Measurements from ENCODE around the gene SWAP70. TPM values are rescaled to one million over a fixed set of nuclear protein-coding genes. Genes with fewer than 3 reads are reported as not detected.
"Not testable (repeated sequence)": the region's sequence is repeated elsewhere in the genome, so short reads cannot be mapped to it uniquely, and the experiment has no call there.

Gene SWAP70
- total RNA-seq, 1 donor from 2014 or later, result 14.6 TPM

- H3K27ac ChIP-seq (ENCODE audit: low read depth, low read length), result no peak overlapping the region
- no peaks in the 10 kb centered on the region for H3K9me3 ChIP-seq (ENCODE audit: control insufficient read depth in 3 of 3, low read length in 3 of 3)
- H3K4me1 ChIP-seq (ENCODE audit: control insufficient read depth in 3 of 3, insufficient read depth in 3 of 3, low read length in 3 of 3), result no peaks in the 10 kb centered on the region
- H3K9ac ChIP-seq (ENCODE audit: low read depth in 1 of 3, low read length in 3 of 3), result no peak overlapping the region
- no peaks in the 10 kb centered on the region for H3K27me3 ChIP-seq (ENCODE audit: control insufficient read depth in 3 of 3, insufficient read depth in 3 of 3, low read length in 3 of 3)
- no peaks in the 10 kb centered on the region for H3K36me3 ChIP-seq (ENCODE audit: control insufficient read depth in 3 of 3, insufficient read depth in 3 of 3, low read length in 3 of 3)
- no peak overlapping the region for H3K4me3 ChIP-seq (ENCODE audit: low read length in 3 of 3)
Measured at GRCh38 chr11:9681583-9682372, 17.9 kb downstream of the SWAP70 start.

DNA sequence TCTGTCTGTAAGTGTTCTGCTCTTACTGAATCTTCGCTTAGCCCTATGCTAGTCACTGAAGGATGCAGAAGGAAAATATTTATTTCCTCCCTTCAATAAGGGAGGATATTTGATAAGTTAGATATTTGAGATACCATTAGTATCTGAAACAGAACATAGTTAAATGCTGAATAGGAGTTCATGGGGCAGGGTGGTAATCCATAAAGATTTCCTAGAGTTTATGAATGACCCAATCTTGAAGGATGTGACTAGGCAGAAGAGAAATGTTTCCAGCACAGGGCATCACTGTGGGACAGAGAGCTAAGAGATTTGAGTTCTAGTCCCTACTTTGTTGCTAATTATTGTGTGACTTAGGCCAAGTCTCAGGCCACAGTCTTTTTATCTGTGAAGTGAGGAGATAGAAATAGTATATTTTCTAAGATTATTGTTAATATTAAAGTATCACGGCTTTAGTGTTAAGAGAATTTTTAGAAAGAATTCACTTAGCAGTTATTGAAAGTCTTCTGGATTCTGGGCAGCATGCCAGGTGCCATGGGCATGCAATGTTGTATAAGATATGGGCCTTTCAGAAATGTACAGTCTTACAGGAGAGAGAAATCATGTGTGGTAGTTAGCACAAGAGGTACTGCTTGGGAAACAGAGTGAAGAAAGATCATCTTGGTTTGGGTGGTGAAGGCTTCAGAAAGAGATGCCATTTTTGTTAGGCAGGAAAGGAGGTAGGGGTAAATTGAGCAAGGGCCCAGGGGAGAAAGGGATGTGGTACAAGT is 24.0 kb downstream of the SWAP70 start:
- H3K9ac ChIP-seq (ENCODE audit: low read depth in 1 of 3, low read length in 3 of 3), result peak overlapping the region in 1 of 3 donors; percentile 38
- no peaks in the 10 kb centered on the region for H3K27me3 ChIP-seq (ENCODE audit: control insufficient read depth in 3 of 3, insufficient read depth in 3 of 3, low read length in 3 of 3)

DNA sequence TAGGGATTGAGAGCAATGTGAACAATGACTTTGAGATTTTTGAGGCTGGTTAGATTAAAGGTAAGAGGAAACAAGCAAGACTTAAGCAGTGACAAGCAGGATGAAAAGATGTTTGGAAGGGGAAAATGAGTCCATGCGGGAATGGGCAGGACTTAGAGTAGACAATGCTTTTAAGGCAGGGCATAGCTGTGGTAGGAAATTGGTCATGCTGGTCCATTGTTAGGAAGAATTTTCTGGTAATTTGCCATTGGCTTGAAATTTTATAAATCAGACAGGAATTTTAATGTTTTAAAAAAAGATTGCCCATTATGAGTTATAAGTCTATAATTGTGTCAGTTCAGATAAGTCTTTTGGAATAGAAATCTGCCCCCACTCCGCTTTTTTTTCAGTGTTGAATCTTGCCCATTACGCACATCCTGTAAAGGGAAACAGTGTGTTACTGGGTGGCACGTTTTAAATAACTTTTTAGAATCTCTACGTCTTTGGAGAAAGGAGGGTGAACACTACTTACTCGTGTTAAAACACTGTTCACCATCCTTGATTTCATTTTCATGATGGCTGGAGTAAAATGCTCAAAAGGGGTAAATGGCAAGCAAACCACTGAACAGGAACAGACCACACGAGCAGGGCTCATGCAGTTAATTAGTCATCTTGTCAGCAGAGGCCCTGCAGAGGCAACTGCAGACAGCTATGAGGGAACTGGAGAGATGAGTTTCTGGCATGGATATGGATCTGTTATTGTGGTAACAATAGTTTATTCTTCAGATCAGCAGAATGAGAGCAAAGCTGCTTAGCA is 25.0 kb downstream of the SWAP70 start:
- H3K9me3 ChIP-seq (ENCODE audit: control insufficient read depth in 3 of 3, low read length in 3 of 3), result no peaks in the 10 kb centered on the region
- peak overlapping the region; percentile 83 for H3K27ac ChIP-seq (ENCODE audit: low read depth, low read length)
- peak overlapping the region in 1 of 3 donors; percentile 51 for H3K9ac ChIP-seq (ENCODE audit: low read depth in 1 of 3, low read length in 3 of 3)
- peak overlapping the region in 1 of 3 donors; percentile 15 for H3K4me3 ChIP-seq (ENCODE audit: low read length in 3 of 3)
- peaks cover 9 to 14% (median 12%) of the 10 kb centered on the region in 3 donors for H3K4me1 ChIP-seq (ENCODE audit: control insufficient read depth in 3 of 3, insufficient read depth in 3 of 3, low read length in 3 of 3)
- no peaks in the 10 kb centered on the region for H3K27me3 ChIP-seq (ENCODE audit: control insufficient read depth in 3 of 3, insufficient read depth in 3 of 3, low read length in 3 of 3)
- no peaks in the 10 kb centered on the region for H3K36me3 ChIP-seq (ENCODE audit: control insufficient read depth in 3 of 3, insufficient read depth in 3 of 3, low read length in 3 of 3)

More for the DNA sequence above, 24.0 kb downstream of the SWAP70 start:
- Histone ChIP-seq H3K9me3 (ENCODE audit: control insufficient read depth in 3 of 3, low read length in 3 of 3) (no peaks in the 10 kb centered on the region), H3K4me3 (ENCODE audit: low read length in 3 of 3) (no peak overlapping the region), H3K36me3 (ENCODE audit: control insufficient read depth in 3 of 3, insufficient read depth in 3 of 3, low read length in 3 of 3) (no peaks in the 10 kb centered on the region), H3K27ac (ENCODE audit: low read depth, low read length) (peak overlapping the region; percentile 69), H3K4me1 (ENCODE audit: control insufficient read depth in 3 of 3, insufficient read depth in 3 of 3, low read length in 3 of 3) (peaks cover 9 to 14% (median 12%) of the 10 kb centered on the region in 3 donors)

DNA sequence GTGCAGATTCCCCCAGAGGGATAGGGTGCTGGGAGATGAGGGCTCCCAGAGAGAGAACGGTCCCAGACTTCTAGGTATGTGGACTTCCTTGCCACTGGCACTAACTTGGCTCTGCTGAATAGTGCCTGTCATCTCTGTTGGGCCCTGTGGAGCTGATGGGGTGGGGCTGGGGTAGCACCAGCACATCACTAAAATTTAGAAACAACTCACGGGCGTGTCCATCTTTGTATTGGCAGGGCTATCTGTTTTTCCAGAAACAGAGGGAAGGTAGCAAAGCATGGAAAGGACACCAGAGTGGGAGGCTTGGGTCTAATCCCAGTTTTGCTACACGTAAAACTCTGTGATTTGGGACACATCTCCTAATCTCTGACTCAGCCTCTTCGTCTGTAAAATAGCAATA is 25.8 kb downstream of the SWAP70 start:
- Histone ChIP-seq H3K9ac (ENCODE audit: low read depth in 1 of 3, low read length in 3 of 3) (no peak overlapping the region), H3K9me3 (ENCODE audit: control insufficient read depth in 3 of 3, low read length in 3 of 3) (no peaks in the 10 kb centered on the region), H3K36me3 (ENCODE audit: control insufficient read depth in 3 of 3, insufficient read depth in 3 of 3, low read length in 3 of 3) (no peaks in the 10 kb centered on the region), H3K4me1 (ENCODE audit: control insufficient read depth in 3 of 3, insufficient read depth in 3 of 3, low read length in 3 of 3) (peaks cover 9 to 14% (median 12%) of the 10 kb centered on the region in 3 donors), H3K27ac (ENCODE audit: low read depth, low read length) (peak overlapping the region; percentile 83), H3K4me3 (ENCODE audit: low read length in 3 of 3) (no peak overlapping the region), H3K27me3 (ENCODE audit: control insufficient read depth in 3 of 3, insufficient read depth in 3 of 3, low read length in 3 of 3) (no peaks in the 10 kb centered on the region)

DNA sequence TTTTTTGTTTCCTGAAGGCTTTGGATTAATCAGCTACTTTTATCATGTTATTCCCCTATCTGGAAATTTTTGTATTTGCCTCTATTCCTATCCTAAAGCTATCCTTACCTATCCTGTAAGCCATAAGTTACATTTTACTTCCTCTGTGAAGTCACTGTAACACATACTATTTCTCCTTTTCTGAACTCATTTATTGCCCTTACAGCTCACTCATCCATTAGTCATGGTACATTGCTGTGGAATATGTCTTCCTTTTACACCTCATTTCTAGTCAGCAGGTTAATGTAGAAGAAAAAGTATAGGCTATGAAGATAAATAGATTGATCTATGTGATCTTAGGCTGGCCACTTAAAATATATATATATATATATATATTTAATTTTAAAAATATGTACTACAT is 28.0 kb downstream of the SWAP70 start:
- Histone ChIP-seq H3K4me1 (ENCODE audit: control insufficient read depth in 3 of 3, insufficient read depth in 3 of 3, low read length in 3 of 3) (peaks cover 9 to 14% (median 12%) of the 10 kb centered on the region in 3 donors), H3K9ac (ENCODE audit: low read depth in 1 of 3, low read length in 3 of 3) (no peak overlapping the region), H3K27ac (ENCODE audit: low read depth, low read length) (no peak overlapping the region)

DNA sequence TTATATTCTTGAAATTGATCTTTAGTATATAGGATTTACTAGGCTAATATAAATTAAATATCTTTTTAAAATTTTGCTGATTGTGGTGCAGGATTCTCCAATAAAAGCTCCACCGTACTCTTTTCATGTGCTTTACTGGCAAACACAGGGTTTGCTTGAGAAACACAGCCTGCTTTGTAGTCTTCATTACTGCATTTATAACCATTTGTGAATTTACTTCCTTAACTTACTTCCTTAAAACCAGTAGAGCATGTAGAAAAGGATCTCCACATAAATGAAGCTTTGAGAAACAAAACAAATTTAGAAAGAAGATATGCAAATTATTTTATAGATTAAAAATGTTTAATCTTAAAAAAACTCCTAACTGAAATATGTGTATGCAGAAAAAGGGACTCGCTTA is 28.8 kb downstream of the SWAP70 start:
- H3K27ac ChIP-seq (ENCODE audit: low read depth, low read length), result no peak overlapping the region

More for the DNA sequence above, 28.0 kb downstream of the SWAP70 start:
- Histone ChIP-seq H3K27me3 (ENCODE audit: control insufficient read depth in 3 of 3, insufficient read depth in 3 of 3, low read length in 3 of 3) (no peaks in the 10 kb centered on the region), H3K9me3 (ENCODE audit: control insufficient read depth in 3 of 3, low read length in 3 of 3) (no peaks in the 10 kb centered on the region), H3K4me3 (ENCODE audit: low read length in 3 of 3) (no peak overlapping the region), H3K36me3 (ENCODE audit: control insufficient read depth in 3 of 3, insufficient read depth in 3 of 3, low read length in 3 of 3) (peaks cover 0 to 7% (median 0%) of the 10 kb centered on the region in 3 donors)

GRCh38 chr11:9693801-9694553 is 30.1 kb downstream of the SWAP70 start:
- Histone ChIP-seq H3K4me3 (ENCODE audit: low read length in 3 of 3) (no peak overlapping the region), H3K27ac (ENCODE audit: low read depth, low read length) (no peak overlapping the region), H3K4me1 (ENCODE audit: control insufficient read depth in 3 of 3, insufficient read depth in 3 of 3, low read length in 3 of 3) (peaks cover 8 to 10% (median 9%) of the 10 kb centered on the region in 3 donors), H3K9ac (ENCODE audit: low read depth in 1 of 3, low read length in 3 of 3) (no peak overlapping the region), H3K27me3 (ENCODE audit: control insufficient read depth in 3 of 3, insufficient read depth in 3 of 3, low read length in 3 of 3) (no peaks in the 10 kb centered on the region), H3K36me3 (ENCODE audit: control insufficient read depth in 3 of 3, insufficient read depth in 3 of 3, low read length in 3 of 3) (peaks cover 0 to 7% (median 0%) of the 10 kb centered on the region in 3 donors), H3K9me3 (ENCODE audit: control insufficient read depth in 3 of 3, low read length in 3 of 3) (no peaks in the 10 kb centered on the region)

More for the DNA sequence above, 28.8 kb downstream of the SWAP70 start:
- H3K36me3 ChIP-seq (ENCODE audit: control insufficient read depth in 3 of 3, insufficient read depth in 3 of 3, low read length in 3 of 3), result peaks cover 0 to 7% (median 0%) of the 10 kb centered on the region in 3 donors
- H3K9me3 ChIP-seq (ENCODE audit: control insufficient read depth in 3 of 3, low read length in 3 of 3), result no peaks in the 10 kb centered on the region
- no peak overlapping the region for H3K4me3 ChIP-seq (ENCODE audit: low read length in 3 of 3)
- peaks cover 9 to 14% (median 12%) of the 10 kb centered on the region in 3 donors for H3K4me1 ChIP-seq (ENCODE audit: control insufficient read depth in 3 of 3, insufficient read depth in 3 of 3, low read length in 3 of 3)
- H3K27me3 ChIP-seq (ENCODE audit: control insufficient read depth in 3 of 3, insufficient read depth in 3 of 3, low read length in 3 of 3), result no peaks in the 10 kb centered on the region
- H3K9ac ChIP-seq (ENCODE audit: low read depth in 1 of 3, low read length in 3 of 3), result no peak overlapping the region

- H3K9me3 ChIP-seq (ENCODE audit: control insufficient read depth in 3 of 3, low read length in 3 of 3); H3K4me1 ChIP-seq (ENCODE audit: control insufficient read depth in 3 of 3, insufficient read depth in 3 of 3, low read length in 3 of 3); H3K36me3 ChIP-seq (ENCODE audit: control insufficient read depth in 3 of 3, insufficient read depth in 3 of 3, low read length in 3 of 3); H3K27ac ChIP-seq (ENCODE audit: low read depth, low read length); H3K27me3 ChIP-seq (ENCODE audit: control insufficient read depth in 3 of 3, insufficient read depth in 3 of 3, low read length in 3 of 3); H3K9ac ChIP-seq (ENCODE audit: low read depth in 1 of 3, low read length in 3 of 3); H3K4me3 ChIP-seq (ENCODE audit: low read length in 3 of 3): not testable (repeated sequence)
Measured at GRCh38 chr11:9695228-9695627, 31.4 kb downstream of the SWAP70 start.

- Histone ChIP-seq H3K36me3 (ENCODE audit: control insufficient read depth in 3 of 3, insufficient read depth in 3 of 3, low read length in 3 of 3) (peaks cover 0 to 7% (median 0%) of the 10 kb centered on the region in 3 donors), H3K9ac (ENCODE audit: low read depth in 1 of 3, low read length in 3 of 3) (no peak overlapping the region), H3K9me3 (ENCODE audit: control insufficient read depth in 3 of 3, low read length in 3 of 3) (no peaks in the 10 kb centered on the region), H3K4me3 (ENCODE audit: low read length in 3 of 3) (no peak overlapping the region), H3K27ac (ENCODE audit: low read depth, low read length) (no peak overlapping the region), H3K27me3 (ENCODE audit: control insufficient read depth in 3 of 3, insufficient read depth in 3 of 3, low read length in 3 of 3) (no peaks in the 10 kb centered on the region), H3K4me1 (ENCODE audit: control insufficient read depth in 3 of 3, insufficient read depth in 3 of 3, low read length in 3 of 3) (peaks cover 0 to 3% (median 0%) of the 10 kb centered on the region in 3 donors)
Measured at GRCh38 chr11:9697766-9698165, 33.9 kb downstream of the SWAP70 start.

All from skeletal muscle tissue (tissue), 4 donors.